ENCODE measurements around the gene KLK6. TPM values are rescaled to one million over a fixed set of nuclear protein-coding genes. Genes with fewer than 3 reads are reported as not detected.

The KLK6 gene
- not detected in 3 replicates for total RNA-seq
- long read RNA-seq: 0 reads

- no peaks in the 10 kb centered on the region for H3K9me3 Mint-ChIP-seq (ENCODE audit: low read depth)
- H3K27me3 Mint-ChIP-seq (ENCODE audit: low read depth): peaks cover 14% of the 10 kb centered on the region
- TF ChIP-seq CTCF (IDR thresholded peaks at IDR 0.05): no peak
- no peak for DNase-seq (ENCODE audit: low spot score)
- H3K4me1 Mint-ChIP-seq (ENCODE audit: low read depth): no peaks in the 10 kb centered on the region
- H3K27ac Mint-ChIP-seq (ENCODE audit: unreplicated experiment): no peak within 1 kb of the TSS
- H3K4me3 Mint-ChIP-seq (ENCODE audit: unreplicated experiment): no peak within 1 kb of the TSS
- H3K36me3 Mint-ChIP-seq (ENCODE audit: low read depth): no peaks in the 10 kb centered on the region
Measured at GRCh38 chr19:50969413-50969760, at the start of gene KLK6. Gene KLK6, minus strand, starts transcription at chr19:50969591. Its CDS starts 1,487 bp downstream, at chr19:50968104.

GRCh38 chr19:51018745-51019543, 49.6 kb upstream of the KLK6 start:
- Mint-ChIP-seq H3K9me3 (ENCODE audit: low read depth) (no peaks in the 10 kb centered on the region), H3K27ac (ENCODE audit: unreplicated experiment) (no peak overlapping the region), H3K4me1 (ENCODE audit: low read depth) (peaks cover 6% of the 10 kb centered on the region), H3K36me3 (ENCODE audit: low read depth) (peaks cover 2% of the 10 kb centered on the region), H3K27me3 (ENCODE audit: low read depth) (peaks cover 60% of the 10 kb centered on the region), H3K4me3 (ENCODE audit: unreplicated experiment) (no peak overlapping the region)
- DNase-seq (ENCODE audit: low spot score): no peak
- no peak for TF ChIP-seq CTCF (IDR thresholded peaks at IDR 0.05)

- H3K27me3 Mint-ChIP-seq (ENCODE audit: low read depth): peaks cover 52% of the 10 kb centered on the region
- peak; percentile 56 for TF ChIP-seq CTCF (IDR thresholded peaks at IDR 0.05)
- H3K4me3 Mint-ChIP-seq (ENCODE audit: unreplicated experiment): peak overlapping the region; percentile 53
- H3K9me3 Mint-ChIP-seq (ENCODE audit: low read depth): no peaks in the 10 kb centered on the region
- peaks cover 6% of the 10 kb centered on the region for H3K4me1 Mint-ChIP-seq (ENCODE audit: low read depth)
- DNase-seq (ENCODE audit: low spot score): no peak
- H3K36me3 Mint-ChIP-seq (ENCODE audit: low read depth): peaks cover 2% of the 10 kb centered on the region
- H3K27ac Mint-ChIP-seq (ENCODE audit: unreplicated experiment): no peak overlapping the region
Measured at GRCh38 chr19:51016798-51017683, 47.6 kb upstream of the KLK6 start.

GRCh38 chr19:51015691-51016267, 46.4 kb upstream of the KLK6 start:
- Mint-ChIP-seq H3K27ac (ENCODE audit: unreplicated experiment) (no peak overlapping the region), H3K36me3 (ENCODE audit: low read depth) (peaks cover 2% of the 10 kb centered on the region), H3K9me3 (ENCODE audit: low read depth) (no peaks in the 10 kb centered on the region), H3K4me3 (ENCODE audit: unreplicated experiment) (no peak overlapping the region), H3K4me1 (ENCODE audit: low read depth) (peaks cover 6% of the 10 kb centered on the region), H3K27me3 (ENCODE audit: low read depth) (peaks cover 53% of the 10 kb centered on the region)
- no peak for DNase-seq (ENCODE audit: low spot score)
- no peak for TF ChIP-seq CTCF (IDR thresholded peaks at IDR 0.05)

- Mint-ChIP-seq H3K36me3 (ENCODE audit: low read depth) (peaks cover 2% of the 10 kb centered on the region), H3K4me1 (ENCODE audit: low read depth) (peaks cover 6% of the 10 kb centered on the region), H3K9me3 (ENCODE audit: low read depth) (no peaks in the 10 kb centered on the region), H3K4me3 (ENCODE audit: unreplicated experiment) (no peak overlapping the region), H3K27ac (ENCODE audit: unreplicated experiment) (no peak overlapping the region), H3K27me3 (ENCODE audit: low read depth) (peaks cover 55% of the 10 kb centered on the region)
- TF ChIP-seq CTCF (IDR thresholded peaks at IDR 0.05): no peak
- no peak for DNase-seq (ENCODE audit: low spot score)
Measured at GRCh38 chr19:51014242-51014641, 44.9 kb upstream of the KLK6 start.
